Breast epithelium (tissue), 4 donors: ENCODE data around the gene P2RY14. TPM values are rescaled to one million over a fixed set of nuclear protein-coding genes. Genes with fewer than 3 reads are reported as not detected.

ENCODE experiments used
- DNase-seq, 2 donors: peaks; one replicate each; pipeline ENCODE4 v3.0.0-alpha.2; 2019; ENCODE audit warnings: low spot score in 2 of 2
- H3K27ac ChIP-seq, 2 donors: fragments of 200-600 bp; sonication (generic) in 1 of 2; one replicate each; pipeline ENCODE4 v1.5.1; 2016 to 2019; ENCODE audit warnings: mild to moderate bottlenecking in 1 of 2
- H3K27me3 ChIP-seq, 2 donors: fragments of 200-600 bp; sonication (generic) in 1 of 2; one replicate each; pipeline versions ENCODE4 v1.5.1 to v1.6.0; 2017 to 2019; ENCODE audit warnings: control low read depth in 1 of 2, mild to moderate bottlenecking in 1 of 2
- H3K36me3 ChIP-seq: fragments of 200-600 bp; one replicate; pipeline ENCODE4 v1.5.1; 2019
- H3K4me1 ChIP-seq, 2 donors: fragments of 200-600 bp; sonication (generic); one replicate each; pipeline ENCODE4 v1.5.1; 2016 to 2019; ENCODE audit warnings: control low read depth in 1 of 2
- H3K4me3 ChIP-seq, 3 donors: fragments of 200-600 bp; sonication (generic); 1 replicate in 2 of 3; 2 replicates in 1 of 3; pipeline ENCODE4 v1.5.1; 2016 to 2019; ENCODE audit warnings: mild to moderate bottlenecking in 3 of 3, moderate library complexity in 2 of 3
- H3K9me3 ChIP-seq, 2 donors: fragments of 200-600 bp; sonication (generic) in 1 of 2; one replicate each; pipeline ENCODE4 v1.5.1; 2016 to 2019; ENCODE audit warnings: control low read depth in 1 of 2
- POLR2A ChIP-seq: fragments of 450-650 bp; IDR thresholded peaks from one replicate; pipeline ENCODE4 v1.6.1; 2016; ENCODE audit warnings: antibody characterized with exemption, mild to moderate bottlenecking, moderate library complexity
- POLR2AphosphoS5 ChIP-seq, 3 donors: sonication (generic); formaldehyde crosslinking; IDR thresholded peaks; one replicate each; pipeline ENCODE4 v1.6.1; 2017; ENCODE audit warnings: antibody characterized with exemption in 3 of 3
- intact Hi-C: fragments of 100-400 bp; cut with DNase I; formaldehyde crosslinking; loops from one replicate; pipeline ENCODE4 v1.15.1; 2023; ENCODE audit warnings: low total_unique reads
- total RNA-seq, 3 donors: library from RNA; depleted of rRNA; stranded (reverse); fragments of >200 nt; gene quantifications; one replicate each; pipeline ENCODE4 v1.1.0, GENCODE V29; 2016
- TF ChIP-seq, protein P1 (sequence below), 3 donors: fragments of 450-650 bp; IDR thresholded peaks; one replicate each; pipeline ENCODE4 v1.5.1; 2016 to 2017; ENCODE audit warnings: antibody characterized with exemption in 3 of 3, mild to moderate bottlenecking in 3 of 3, moderate library complexity in 3 of 3

P2RY14 gene
- total RNA-seq, 3 donors from 2014 or later = 1.9 to 8.5 (median 3.3) TPM

GRCh38 chr3:151191095-151191494 lies 87.2 kb downstream of the P2RY14 start:
- no peaks in the 10 kb centered on the region for H3K4me1 ChIP-seq
- TF ChIP-seq POLR2A (no peak), POLR2AphosphoS5 (IDR thresholded peaks at IDR 0.05) (no peak)
- TF ChIP-seq, protein P1, sequence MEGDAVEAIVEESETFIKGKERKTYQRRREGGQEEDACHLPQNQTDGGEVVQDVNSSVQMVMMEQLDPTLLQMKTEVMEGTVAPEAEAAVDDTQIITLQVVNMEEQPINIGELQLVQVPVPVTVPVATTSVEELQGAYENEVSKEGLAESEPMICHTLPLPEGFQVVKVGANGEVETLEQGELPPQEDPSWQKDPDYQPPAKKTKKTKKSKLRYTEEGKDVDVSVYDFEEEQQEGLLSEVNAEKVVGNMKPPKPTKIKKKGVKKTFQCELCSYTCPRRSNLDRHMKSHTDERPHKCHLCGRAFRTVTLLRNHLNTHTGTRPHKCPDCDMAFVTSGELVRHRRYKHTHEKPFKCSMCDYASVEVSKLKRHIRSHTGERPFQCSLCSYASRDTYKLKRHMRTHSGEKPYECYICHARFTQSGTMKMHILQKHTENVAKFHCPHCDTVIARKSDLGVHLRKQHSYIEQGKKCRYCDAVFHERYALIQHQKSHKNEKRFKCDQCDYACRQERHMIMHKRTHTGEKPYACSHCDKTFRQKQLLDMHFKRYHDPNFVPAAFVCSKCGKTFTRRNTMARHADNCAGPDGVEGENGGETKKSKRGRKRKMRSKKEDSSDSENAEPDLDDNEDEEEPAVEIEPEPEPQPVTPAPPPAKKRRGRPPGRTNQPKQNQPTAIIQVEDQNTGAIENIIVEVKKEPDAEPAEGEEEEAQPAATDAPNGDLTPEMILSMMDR (IDR thresholded peaks at IDR 0.05) = no peak
- no peaks in the 10 kb centered on the region for H3K27me3 ChIP-seq
- intact Hi-C loops = no loop called here
- no peak overlapping the region for H3K27ac ChIP-seq
- H3K9me3 ChIP-seq = no peaks in the 10 kb centered on the region
- H3K36me3 ChIP-seq = no peaks in the 10 kb centered on the region
- H3K4me3 ChIP-seq = no peak overlapping the region
- no peak for DNase-seq

- H3K4me3 ChIP-seq = no peak overlapping the region
- TF ChIP-seq POLR2A = no peak
- TF ChIP-seq, protein P1 (IDR thresholded peaks at IDR 0.05) = no peak
- no peak for TF ChIP-seq POLR2AphosphoS5 (IDR thresholded peaks at IDR 0.05)
- H3K27ac ChIP-seq = no peak overlapping the region
- no peaks in the 10 kb centered on the region for H3K36me3 ChIP-seq
- DNase-seq = no peak
- no peaks in the 10 kb centered on the region for H3K27me3 ChIP-seq
- intact Hi-C loops = no loop called here
- no peaks in the 10 kb centered on the region for H3K4me1 ChIP-seq
- no peaks in the 10 kb centered on the region for H3K9me3 ChIP-seq
These were observed 95.1 kb downstream of the P2RY14 start for GRCh38 chr3:151183265-151183671.

- Histone ChIP-seq H3K27ac (no peak overlapping the region), H3K4me3 (no peak overlapping the region), H3K9me3 (no peaks in the 10 kb centered on the region), H3K4me1 (no peaks in the 10 kb centered on the region), H3K36me3 (no peaks in the 10 kb centered on the region), H3K27me3 (no peaks in the 10 kb centered on the region)
- no peak for DNase-seq
- TF ChIP-seq POLR2AphosphoS5 (IDR thresholded peaks at IDR 0.05) = no peak
- no peak for TF ChIP-seq POLR2A
- TF ChIP-seq, protein P1 (IDR thresholded peaks at IDR 0.05) = no peak
- intact Hi-C loops = no loop called here
These were observed 95.8 kb downstream of the P2RY14 start for GRCh38 chr3:151182349-151183079.

- no peak for DNase-seq
- H3K27me3 ChIP-seq = no peaks in the 10 kb centered on the region
- no peak overlapping the region for H3K4me3 ChIP-seq
- intact Hi-C loops = no loop called here
- H3K27ac ChIP-seq = no peak overlapping the region
- TF ChIP-seq POLR2A (no peak), POLR2AphosphoS5 (IDR thresholded peaks at IDR 0.05) (no peak)
- TF ChIP-seq, protein P1 (IDR thresholded peaks at IDR 0.05) = no peak
- no peaks in the 10 kb centered on the region for H3K9me3 ChIP-seq
- H3K4me1 ChIP-seq = no peaks in the 10 kb centered on the region
- H3K36me3 ChIP-seq = no peaks in the 10 kb centered on the region
These were observed 100.0 kb downstream of the P2RY14 start for GRCh38 chr3:151178208-151178845.

DNA sequence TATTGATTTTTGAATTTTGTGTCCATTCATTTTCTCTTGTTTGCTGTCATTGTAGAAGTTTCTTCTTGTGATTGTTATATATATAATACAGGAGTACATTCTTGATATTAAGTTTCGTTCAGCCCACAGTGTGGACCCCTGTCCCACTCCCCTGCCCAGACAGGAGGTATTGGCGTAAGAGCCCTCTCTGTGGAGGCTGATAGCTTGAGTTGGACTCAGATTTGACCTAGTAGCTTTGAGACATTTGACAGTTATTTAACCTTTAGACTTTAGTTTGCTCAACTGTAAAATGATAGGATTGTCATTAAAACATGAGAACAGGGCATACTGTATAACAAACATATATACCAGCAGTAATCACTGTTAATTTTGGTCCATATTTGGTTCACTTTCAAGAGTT lies 102.4 kb downstream of the P2RY14 start:
- no peak overlapping the region for H3K27ac ChIP-seq
- H3K4me3 ChIP-seq = no peak overlapping the region
- intact Hi-C loops = no loop called here
- TF ChIP-seq POLR2AphosphoS5 (IDR thresholded peaks at IDR 0.05) = no peak
- TF ChIP-seq POLR2A = no peak
- TF ChIP-seq, protein P1 (IDR thresholded peaks at IDR 0.05) = no peak
- H3K27me3 ChIP-seq = no peaks in the 10 kb centered on the region
- H3K4me1 ChIP-seq = no peaks in the 10 kb centered on the region
- no peak for DNase-seq
- no peaks in the 10 kb centered on the region for H3K36me3 ChIP-seq
- no peaks in the 10 kb centered on the region for H3K9me3 ChIP-seq
